ENCODE data around the gene MACROD2. TPM values are rescaled to one million over a fixed set of nuclear protein-coding genes. Genes with fewer than 3 reads are reported as not detected.

MACROD2 gene
- total RNA-seq, 1 experiment from 2014 or later = 3.7 TPM

- H3K9me2 ChIP-seq (ENCODE audit: insufficient read depth) = no peaks in the 10 kb centered on the region
- BruUV-seq (replicated peaks) = no TSS peak
- no peak overlapping the region for H2AFZ ChIP-seq (ENCODE audit: low read depth, low read length, poor library complexity, severe bottlenecking)
- no peaks in the 10 kb centered on the region; a peak in 1 of 4 replicates for H3K9me3 ChIP-seq (ENCODE audit: control insufficient read depth in 1 of 2, insufficient read depth in 1 of 2, low read depth in 1 of 2, low read length in 2 of 2)
- H3K27me3 ChIP-seq (ENCODE audit: insufficient read depth, low read length) = no peaks in the 10 kb centered on the region
- intact Hi-C loops (cut with micrococcal nuclease) = no loop called here
- ChIA-PET CTCF (no interaction called here), RAD21 (ENCODE audit: low non-redundant PET in 1 of 2, low total read pairs in 2 of 2, uncharacterized antibody in 2 of 2, unreplicated experiment in 2 of 2) (no interaction called here), POLR2A (no interaction called here)
- no peak for DNase-seq (ENCODE audit: low read depth, low spot score)
- H3K4me3 ChIP-seq (replicated peaks in 1 of 2; ENCODE audit: low read depth in 1 of 2, low read length in 2 of 2) = no peak overlapping the region
- TF ChIP-seq TCF7L2 (IDR thresholded peaks at IDR 0.05; ENCODE audit: borderline replicate concordance, extremely low read depth, insufficient read depth, insufficient read length) = no peak
- no peak for TF ChIP-seq ZFX (IDR thresholded peaks at IDR 0.05)
- no peak for TF ChIP-seq CEBPB (IDR thresholded peaks at IDR 0.05; ENCODE audit: low read depth)
- no peaks in the 10 kb centered on the region for H3K79me2 ChIP-seq (ENCODE audit: insufficient read depth, low read length)
- H3K9ac ChIP-seq (ENCODE audit: low read length) = no peak overlapping the region
- no peak overlapping the region for H3K4me2 ChIP-seq (ENCODE audit: low read length)
- ATAC-seq = no peak
- H4K20me1 ChIP-seq (ENCODE audit: insufficient read depth) = no peaks in the 10 kb centered on the region
- H3K36me3 ChIP-seq (ENCODE audit: control insufficient read depth in 1 of 2, insufficient read depth in 2 of 2, low read length in 2 of 2) = no peaks in the 10 kb centered on the region
- no peak overlapping the region for H3K27ac ChIP-seq (ENCODE audit: low read depth, low read length)
- no peaks in the 10 kb centered on the region for H3K4me1 ChIP-seq (ENCODE audit: control insufficient read depth in 1 of 2, insufficient read depth in 2 of 2, low read length in 2 of 2)
Measured at GRCh38 chr20:15209537-15209936, 1214.2 kb downstream of the MACROD2 start.

DNA sequence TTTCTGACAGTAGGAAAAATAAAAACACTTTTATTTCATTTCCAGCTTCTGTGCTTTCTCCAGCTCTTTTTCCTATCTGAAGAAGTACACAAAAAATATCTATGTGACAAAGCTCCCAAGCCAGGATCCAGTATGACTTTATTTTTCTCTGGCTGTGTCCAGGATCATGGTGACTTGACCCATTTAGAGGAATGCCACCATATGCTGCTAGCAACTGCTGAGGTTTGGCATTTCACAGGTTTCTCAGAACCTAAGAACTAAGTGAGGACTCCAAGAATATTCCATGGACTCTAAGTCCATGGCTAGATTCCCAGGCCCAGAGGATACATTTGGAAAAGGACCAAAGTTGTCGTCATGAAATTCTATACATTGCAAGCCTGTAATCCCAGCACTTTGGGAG, 1218.7 kb downstream of the MACROD2 start:
- no TSS peak for BruUV-seq (replicated peaks)
- no peak overlapping the region for H3K4me3 ChIP-seq (replicated peaks in 1 of 2; ENCODE audit: low read depth in 1 of 2, low read length in 2 of 2)
- H3K27me3 ChIP-seq (ENCODE audit: insufficient read depth, low read length) = no peaks in the 10 kb centered on the region
- H3K9me3 ChIP-seq (ENCODE audit: control insufficient read depth in 1 of 2, insufficient read depth in 1 of 2, low read depth in 1 of 2, low read length in 2 of 2) = no peaks in the 10 kb centered on the region; a peak in 1 of 4 replicates
- H3K9ac ChIP-seq (ENCODE audit: low read length) = no peak overlapping the region
- intact Hi-C loops (cut with micrococcal nuclease) = no loop called here
- DNase-seq (ENCODE audit: low read depth, low spot score) (no peak), ATAC-seq (no peak)
- RAD21 ChIA-PET (ENCODE audit: low non-redundant PET in 1 of 2, low total read pairs in 2 of 2, uncharacterized antibody in 2 of 2, unreplicated experiment in 2 of 2) = no interaction called here
- H4K20me1 ChIP-seq (ENCODE audit: insufficient read depth) = no peaks in the 10 kb centered on the region
- H3K36me3 ChIP-seq (ENCODE audit: control insufficient read depth in 1 of 2, insufficient read depth in 2 of 2, low read length in 2 of 2) = no peaks in the 10 kb centered on the region
- POLR2A ChIA-PET = no interaction called here
- CTCF ChIA-PET = no interaction called here
- no peaks in the 10 kb centered on the region for H3K79me2 ChIP-seq (ENCODE audit: insufficient read depth, low read length)
- no peaks in the 10 kb centered on the region for H3K9me2 ChIP-seq (ENCODE audit: insufficient read depth)
- no peak overlapping the region for H3K27ac ChIP-seq (ENCODE audit: low read depth, low read length)
- no peak overlapping the region for H2AFZ ChIP-seq (ENCODE audit: low read depth, low read length, poor library complexity, severe bottlenecking)
- no peak for TF ChIP-seq EZH2 (IDR thresholded peaks at IDR 0.05)
- no peak for TF ChIP-seq ELF1 (IDR thresholded peaks at IDR 0.05; ENCODE audit: borderline replicate concordance, low read depth)
- no peak for TF ChIP-seq ZFX (IDR thresholded peaks at IDR 0.05)
- no peak for TF ChIP-seq REST (IDR thresholded peaks at IDR 0.05; ENCODE audit: low read depth)
- TF ChIP-seq CBX3 (IDR thresholded peaks at IDR 0.05; ENCODE audit: low read depth) = no peak
- no peak for TF ChIP-seq FOSL1 (IDR thresholded peaks at IDR 0.05; ENCODE audit: low read depth)
- TF ChIP-seq, protein P1, sequence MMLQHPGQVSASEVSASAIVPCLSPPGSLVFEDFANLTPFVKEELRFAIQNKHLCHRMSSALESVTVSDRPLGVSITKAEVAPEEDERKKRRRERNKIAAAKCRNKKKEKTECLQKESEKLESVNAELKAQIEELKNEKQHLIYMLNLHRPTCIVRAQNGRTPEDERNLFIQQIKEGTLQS (IDR thresholded peaks at IDR 0.05) = no peak
- no peak for TF ChIP-seq ZBTB33 (IDR thresholded peaks at IDR 0.05; ENCODE audit: extremely low read depth, insufficient replicate concordance, low read length)
- no peak for TF ChIP-seq SP1 (IDR thresholded peaks at IDR 0.05; ENCODE audit: low read depth)
- TF ChIP-seq POLR2A (IDR thresholded peaks at IDR 0.05; ENCODE audit: borderline replicate concordance, extremely low read depth, insufficient read depth, insufficient read length) = no peak
- no peak for TF ChIP-seq JUND (IDR thresholded peaks at IDR 0.05)
- no peak for TF ChIP-seq TCF7L2 (IDR thresholded peaks at IDR 0.05; ENCODE audit: borderline replicate concordance, extremely low read depth, insufficient read depth, insufficient read length)
- H3K4me1 ChIP-seq (ENCODE audit: control insufficient read depth in 1 of 2, insufficient read depth in 2 of 2, low read length in 2 of 2) = no peaks in the 10 kb centered on the region
- no peak overlapping the region for H3K4me2 ChIP-seq (ENCODE audit: low read length)

Measured in HCT116 (cell line).